ENCODE measurements around the gene TTF2.
"Not testable (repeated sequence)": the region's sequence is repeated elsewhere in the genome, so short reads cannot be mapped to it uniquely, and the experiment has no call there.

TTF2 gene

DNA sequence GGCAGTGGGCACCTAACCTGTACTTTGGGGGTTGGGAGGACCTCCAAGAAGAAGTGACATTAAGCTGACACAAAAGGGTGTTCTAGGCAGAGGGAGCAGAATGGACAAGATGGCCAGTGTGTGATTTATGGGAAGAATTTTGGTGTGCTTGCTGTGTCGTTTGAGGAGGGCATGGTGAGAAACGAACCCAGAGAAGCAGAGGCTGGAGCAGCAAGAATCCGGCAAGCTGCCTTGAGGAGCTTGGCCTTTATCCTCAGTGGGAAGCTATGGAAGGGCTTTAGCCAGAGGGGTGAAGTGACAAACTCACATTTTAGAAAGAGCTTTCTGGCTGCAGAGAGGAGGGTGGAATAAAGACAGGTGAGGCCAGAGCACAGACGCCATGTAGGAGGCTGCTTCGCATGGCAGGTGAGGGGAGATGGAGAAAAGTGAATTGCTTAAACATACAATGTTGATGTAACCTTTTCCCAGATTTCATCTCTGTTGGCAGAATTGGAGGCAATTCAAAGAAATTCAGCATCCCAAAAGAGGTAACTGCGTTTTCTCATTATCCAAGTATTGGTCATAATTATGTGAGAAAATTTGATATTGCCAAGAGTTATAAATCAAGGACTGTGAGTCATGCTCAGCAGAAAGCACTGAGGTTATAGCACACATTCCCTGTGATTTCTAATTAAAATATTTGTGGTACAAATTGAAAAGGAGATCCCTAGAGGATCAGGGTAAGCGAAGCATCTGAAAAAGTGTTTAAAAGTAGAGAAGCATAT, 34.9 kb downstream of the TTF2 start:
- no peak for DNase-seq

- DNase-seq, result no peak
These were observed 36.9 kb downstream of the TTF2 start for GRCh38 chr1:117096951-117097408.

GRCh38 chr1:117097443-117097842, 37.3 kb downstream of the TTF2 start:
- DNase-seq, result no peak

DNA sequence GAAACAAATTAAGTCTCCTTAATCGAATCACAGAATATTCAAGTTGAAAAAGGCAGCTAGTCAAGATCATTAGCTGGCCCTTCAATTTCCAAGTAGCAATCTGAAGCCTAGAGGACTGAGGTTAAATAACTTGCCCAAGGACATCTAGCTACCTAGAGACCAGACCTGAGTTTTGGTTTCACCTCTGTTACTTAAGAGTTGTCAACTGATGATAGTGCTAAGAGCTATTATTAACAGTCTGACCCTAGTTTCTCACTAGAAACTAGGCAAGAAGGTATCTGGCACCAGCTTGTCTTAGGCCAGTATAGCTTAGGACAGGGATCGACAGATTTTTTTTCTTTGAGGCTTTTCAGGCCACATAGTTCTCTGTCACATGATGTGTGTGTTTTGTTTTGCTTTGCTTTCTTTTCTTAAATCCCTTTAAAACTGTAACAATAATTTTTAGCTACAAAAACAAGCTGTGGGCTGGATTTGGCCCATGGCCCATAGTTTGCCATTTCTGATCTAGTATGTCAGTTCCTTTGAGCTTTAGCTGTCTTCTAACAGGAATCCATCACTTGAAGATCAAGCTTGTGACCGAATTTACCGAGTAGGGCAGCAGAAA, 38.3 kb downstream of the TTF2 start:
- no peak for DNase-seq

DNA sequence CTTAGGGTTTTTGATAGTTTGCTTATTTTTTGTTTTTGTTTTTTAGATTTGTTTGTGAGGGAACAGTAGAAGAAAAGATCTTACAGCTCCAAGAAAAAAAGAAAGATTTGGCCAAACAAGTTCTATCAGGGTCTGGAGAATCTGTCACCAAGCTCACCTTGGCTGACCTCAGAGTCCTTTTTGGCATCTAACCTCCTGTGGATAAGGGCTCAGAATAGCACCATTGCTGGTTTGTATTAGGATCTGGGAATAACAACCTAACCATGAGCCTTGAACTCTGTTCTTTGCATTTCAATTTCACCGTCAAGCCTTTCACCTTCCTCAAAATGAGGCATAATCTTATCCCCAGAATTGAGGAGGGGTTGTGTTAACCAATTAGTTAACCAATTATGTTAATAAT, 41.2 kb downstream of the TTF2 start:
- no peak for DNase-seq

- not testable (repeated sequence) for DNase-seq
These were observed 41.7 kb downstream of the TTF2 start for GRCh38 chr1:117101858-117102257.

- no peak for DNase-seq
These were observed 44.9 kb downstream of the TTF2 start for GRCh38 chr1:117104986-117105385.

- DNase-seq, result no peak
These were observed 45.6 kb downstream of the TTF2 start for GRCh38 chr1:117105722-117106121.

DNA sequence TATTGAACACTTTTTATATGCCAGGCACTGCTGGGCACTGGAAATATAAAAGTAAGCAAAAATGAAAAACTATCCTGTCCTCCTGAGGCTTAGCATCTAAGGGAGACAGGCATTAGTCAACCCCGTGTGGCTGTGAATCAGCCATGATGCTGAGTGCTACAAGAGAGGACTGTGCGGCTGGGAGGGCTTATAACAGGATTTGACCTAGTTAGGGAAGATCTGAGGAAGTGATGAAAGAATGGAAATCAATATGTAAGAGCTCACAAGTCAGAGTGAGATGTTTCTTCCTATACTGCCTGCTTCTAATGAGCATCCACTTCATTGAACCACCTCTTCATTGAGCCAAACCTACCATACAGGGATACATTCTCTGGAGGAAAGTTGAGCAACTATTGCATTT, 46.4 kb downstream of the TTF2 start:
- DNase-seq, result no peak

DNA sequence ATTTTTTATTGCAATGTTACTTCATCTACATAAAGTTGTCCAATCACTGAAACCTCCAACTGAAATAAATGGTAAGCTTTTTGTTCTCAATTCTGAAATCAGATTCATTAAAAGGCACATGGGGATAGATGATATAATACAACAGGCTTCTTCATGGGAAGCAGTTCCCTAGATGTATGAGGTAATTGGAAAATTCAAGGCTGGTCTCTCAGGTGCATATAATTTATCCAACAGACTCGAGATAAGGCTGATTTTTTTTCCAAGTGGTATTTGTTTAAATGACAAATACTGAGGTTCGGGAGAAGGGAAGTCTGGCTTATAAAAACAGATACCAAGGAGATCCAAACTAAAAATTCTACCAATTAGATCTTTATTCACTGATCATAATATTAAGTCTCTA, 47.2 kb downstream of the TTF2 start:
- no peak for DNase-seq

- no peak for DNase-seq
These were observed 50.6 kb downstream of the TTF2 start for GRCh38 chr1:117110774-117111173.

DNA sequence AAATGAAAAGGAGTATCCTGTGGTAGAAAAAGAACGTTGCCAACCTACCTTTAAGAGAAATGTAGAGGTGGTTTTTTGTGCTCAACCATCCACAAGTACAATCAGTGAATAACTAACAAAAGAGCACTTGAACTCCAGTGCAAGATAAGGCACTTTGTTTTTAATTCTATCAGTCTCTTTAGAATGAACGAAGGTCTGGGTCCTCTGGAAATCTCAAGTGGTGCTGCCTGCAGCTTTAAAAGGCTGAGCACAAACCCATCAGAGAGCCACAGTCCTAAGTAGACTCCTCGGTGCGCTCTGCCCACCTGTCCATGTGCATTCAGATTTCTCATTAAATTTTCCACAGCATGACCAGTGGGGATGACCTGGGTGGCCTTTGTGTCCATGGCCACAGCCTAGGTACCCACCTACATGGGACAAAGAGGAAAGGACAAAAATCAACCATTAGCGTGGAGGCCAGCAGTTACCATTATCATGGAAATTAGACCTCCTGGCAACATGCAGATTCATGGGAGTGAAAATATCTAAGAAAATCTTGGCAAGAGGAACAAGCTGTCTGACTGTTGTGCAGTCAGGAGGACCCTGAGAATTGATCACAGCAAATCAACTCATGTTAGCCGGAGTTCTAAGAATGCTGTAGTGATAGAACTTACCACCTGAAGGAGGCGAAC, 52.1 kb downstream of the TTF2 start:
- DNase-seq, result no peak

- DNase-seq, result no peak
These were observed 53.1 kb downstream of the TTF2 start for GRCh38 chr1:117113199-117113598.

- DNase-seq, result no peak
These were observed 54.8 kb downstream of the TTF2 start for GRCh38 chr1:117114877-117115276.

DNA sequence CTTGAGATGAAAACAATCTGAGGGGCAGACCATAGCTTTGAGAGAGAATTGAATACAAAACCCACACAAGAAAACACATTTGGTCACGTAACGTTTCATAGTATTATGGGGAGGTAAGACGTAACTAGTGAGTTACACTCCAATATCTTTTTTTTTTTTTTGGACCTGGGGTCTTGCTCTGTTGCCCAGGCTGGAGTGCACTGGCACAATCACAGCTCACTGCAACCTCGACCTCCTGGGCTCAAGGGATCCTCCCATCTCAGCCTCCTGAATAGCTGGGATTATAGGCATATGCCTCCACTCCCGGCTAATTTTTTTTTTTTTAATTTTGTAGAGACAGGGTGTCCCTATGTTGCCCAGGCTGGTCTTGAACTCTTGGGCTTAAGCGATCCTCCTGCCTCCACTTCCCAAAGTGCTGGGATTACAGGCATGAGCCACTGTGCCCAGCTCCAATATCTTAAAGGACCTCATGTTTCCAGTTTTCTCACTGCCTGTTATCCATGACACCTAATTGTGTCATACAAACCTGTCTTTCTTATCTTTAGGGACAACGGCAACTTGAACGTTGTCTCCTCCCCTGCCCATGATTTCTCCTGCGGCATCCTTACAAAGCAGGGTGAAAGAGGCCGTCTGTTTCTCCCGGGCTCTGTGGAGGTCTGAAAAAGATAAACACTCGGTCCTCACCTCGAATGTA, 56.1 kb downstream of the TTF2 start:
- DNase-seq, result no peak

DNA sequence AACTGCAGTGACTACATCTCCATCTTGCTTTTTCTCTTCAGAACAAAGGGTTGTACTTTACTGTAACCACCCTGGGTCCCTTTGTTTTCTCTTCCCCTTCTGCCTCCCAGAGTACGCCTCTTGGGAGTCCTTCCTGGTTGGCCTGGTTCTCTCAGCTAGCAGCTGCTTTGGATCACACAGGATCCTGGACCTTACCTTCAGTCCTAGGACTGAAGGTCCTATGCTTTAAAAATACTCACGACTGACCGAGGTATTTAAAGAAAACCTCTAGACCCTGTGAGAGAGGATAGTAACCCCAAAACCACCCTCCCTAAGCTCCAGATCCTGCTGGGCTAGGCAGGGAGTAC, 56.6 kb downstream of the TTF2 start:
- no peak for DNase-seq

- no peak for DNase-seq
These were observed 57.6 kb downstream of the TTF2 start for GRCh38 chr1:117117697-117118096.

DNA sequence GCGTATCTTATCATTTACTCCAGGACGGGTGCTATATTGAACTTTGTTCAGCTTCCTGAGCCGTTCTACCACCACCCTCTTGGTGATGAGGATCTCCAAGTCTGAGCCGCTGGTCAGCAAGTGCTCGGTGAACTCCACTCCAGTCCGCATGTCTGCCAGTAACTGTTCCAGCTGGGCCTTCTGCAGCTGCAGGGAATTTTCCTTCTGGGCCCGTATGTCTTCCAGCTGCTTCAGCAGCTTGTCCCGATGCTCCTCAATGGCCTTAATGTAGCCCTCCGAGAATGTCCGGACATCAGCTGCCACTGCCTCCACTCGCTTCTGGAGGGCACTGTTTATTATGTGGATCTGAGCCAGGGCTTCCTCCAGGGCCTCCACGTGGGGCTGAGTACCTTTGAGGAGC, 58.0 kb downstream of the TTF2 start:
- no peak for DNase-seq

- DNase-seq, result not testable (repeated sequence)
These were observed 59.0 kb downstream of the TTF2 start for GRCh38 chr1:117119144-117119543.

DNA sequence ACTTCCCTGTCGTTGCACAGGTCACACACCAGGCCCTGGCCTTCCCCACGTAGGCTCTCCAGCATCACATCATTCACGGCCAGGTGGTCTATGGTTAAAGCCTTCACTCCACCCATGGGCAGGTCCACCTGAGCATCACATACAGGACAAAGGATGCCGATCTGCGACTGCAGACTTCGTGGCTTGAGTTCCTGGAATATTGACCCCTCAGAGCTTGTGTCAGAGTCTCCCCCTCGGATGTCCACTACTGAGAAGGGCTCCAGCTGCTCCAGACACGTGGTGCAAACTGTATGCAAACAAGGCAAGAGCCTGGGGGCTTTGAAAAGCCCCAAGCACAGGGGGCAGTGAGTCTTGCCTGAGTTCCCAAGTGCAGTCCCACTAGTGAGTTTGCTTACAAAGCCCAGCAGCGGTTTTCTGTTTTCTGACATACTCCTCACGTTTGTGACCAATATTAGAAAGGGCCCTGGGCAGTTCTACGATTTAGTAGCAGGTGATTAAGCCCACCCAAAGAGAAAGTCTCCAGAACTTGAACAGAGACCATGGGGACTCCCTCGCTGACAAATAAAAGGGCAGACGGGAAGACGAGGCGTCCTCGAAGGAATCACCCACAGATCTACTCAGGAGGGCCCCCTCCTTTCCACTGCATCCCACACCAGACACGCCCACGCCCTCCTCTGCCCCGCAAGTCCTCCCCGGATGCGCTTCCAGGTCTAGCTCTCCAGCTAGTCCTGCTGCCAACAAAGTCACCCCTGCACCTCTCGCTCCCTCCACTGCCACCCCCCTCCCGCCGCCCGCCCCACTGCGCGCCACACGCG, 60.9 kb downstream of the TTF2 start:
- DNase-seq, result no peak

DNA sequence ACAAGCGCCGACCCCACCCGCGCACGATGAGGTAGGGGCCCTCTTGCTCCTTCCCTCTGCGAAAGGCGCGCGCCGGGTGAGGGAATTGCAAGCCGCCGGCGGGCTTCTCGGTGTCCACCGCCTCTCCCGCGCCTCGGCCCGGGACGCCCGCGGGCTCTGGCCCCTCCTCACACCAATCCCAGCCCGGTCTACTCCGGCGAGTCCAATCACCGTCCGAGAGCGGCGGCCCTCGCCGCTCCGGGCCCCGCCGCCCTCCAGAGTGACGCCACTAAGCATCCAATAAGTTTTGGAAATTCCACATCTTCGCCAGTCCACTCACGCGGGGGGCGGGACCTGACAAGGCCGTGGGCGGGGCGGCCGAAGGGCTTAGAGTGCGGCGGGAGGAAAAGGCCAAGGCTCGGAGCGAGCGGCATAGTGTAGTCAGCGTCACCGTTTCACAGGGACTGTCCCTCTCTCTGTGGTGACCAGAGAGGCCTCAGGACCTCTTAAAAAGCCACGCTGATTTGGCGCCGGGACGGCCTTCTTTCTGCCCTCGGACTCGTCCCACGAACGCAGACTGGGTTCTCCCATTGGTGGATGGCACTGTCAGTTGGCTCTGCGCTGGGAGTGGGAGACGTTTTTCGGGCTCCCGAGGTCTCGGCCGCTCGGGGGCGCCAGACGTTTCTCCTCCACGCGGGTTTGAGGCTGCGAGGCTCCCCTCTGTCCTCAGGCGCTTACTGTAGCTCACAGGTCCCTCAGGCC, 61.6 kb downstream of the TTF2 start, which contains the start of gene TRIM45:
TSS of gene TRIM45 (minus strand) at position 161 of the 741 bp plus-strand sequence. CDS start 548 bp downstream, outside the sequence.
- peak; percentile 73 for DNase-seq
